Brain pericyte (primary cell): ENCODE data around the gene EID3.

Experiments used
- DNase-seq: peaks from one replicate; pipeline ENCODE4 v3.0.0-alpha.2; 2012; ENCODE audit warnings: low read depth, low spot score

EID3 gene

DNA sequence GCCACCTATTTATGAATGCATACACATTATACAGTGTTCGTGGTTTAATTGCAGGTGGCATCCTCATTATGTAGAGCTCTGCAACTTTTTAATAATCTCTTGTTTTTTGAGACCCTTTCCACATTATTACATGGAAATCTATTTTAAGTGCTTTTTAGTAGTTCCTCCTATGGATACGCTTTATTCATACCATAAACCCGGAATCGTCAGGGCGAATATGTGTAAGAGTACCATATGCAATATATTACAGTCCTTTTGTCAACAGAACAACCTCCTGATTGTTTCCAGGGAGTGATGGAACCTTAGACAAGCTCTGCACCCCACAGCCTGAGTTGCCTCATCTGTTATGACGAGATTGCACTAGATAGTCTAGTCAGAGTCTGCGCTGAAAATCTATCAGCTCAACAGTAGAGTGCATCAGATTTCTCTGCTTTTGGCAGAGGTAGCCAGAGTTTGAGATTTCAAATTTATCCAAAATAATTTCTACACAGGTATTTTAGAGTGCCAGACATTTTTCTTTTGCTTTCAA is 33.6 kb downstream of the EID3 start:
- DNase-seq, result no peak

DNA sequence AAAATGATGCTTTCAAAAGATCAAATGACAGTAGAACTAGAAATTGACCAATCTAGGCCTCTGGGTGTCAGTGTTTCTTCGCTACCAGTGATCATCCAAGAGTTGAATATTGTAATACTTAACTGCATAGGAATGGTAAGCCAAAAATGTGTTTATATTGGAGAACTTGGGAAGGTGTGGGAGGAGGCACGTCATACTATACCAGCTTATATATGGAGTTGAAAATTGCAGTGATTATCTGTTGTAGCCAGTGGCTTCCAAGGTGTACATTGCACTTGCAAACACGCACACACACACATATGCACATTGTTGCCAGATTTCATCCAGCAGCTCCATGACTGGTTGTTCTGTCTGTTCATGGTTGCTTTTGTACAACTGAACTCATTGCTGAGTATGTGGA is 36.1 kb downstream of the EID3 start:
- DNase-seq, result no peak

DNA sequence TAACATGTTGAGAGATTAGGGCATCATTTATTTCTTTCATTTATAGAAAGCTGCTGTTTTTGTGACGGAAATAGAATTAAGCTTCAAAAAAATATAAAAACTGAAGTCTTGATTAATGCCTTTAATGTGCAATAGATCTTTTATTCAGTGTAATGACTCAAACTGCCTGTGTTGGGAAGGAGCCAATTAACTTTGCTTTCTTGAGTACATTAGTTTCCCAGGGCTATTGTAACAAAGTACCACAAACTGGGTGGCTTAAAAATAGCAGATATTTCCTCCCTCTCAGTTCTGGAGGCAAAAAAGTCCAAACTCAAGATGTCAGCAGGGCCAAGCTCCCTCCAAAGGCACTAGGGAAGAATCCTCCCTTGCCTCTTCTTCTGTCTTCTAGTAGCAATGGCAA is 36.6 kb downstream of the EID3 start:
- DNase-seq, result no peak

DNA sequence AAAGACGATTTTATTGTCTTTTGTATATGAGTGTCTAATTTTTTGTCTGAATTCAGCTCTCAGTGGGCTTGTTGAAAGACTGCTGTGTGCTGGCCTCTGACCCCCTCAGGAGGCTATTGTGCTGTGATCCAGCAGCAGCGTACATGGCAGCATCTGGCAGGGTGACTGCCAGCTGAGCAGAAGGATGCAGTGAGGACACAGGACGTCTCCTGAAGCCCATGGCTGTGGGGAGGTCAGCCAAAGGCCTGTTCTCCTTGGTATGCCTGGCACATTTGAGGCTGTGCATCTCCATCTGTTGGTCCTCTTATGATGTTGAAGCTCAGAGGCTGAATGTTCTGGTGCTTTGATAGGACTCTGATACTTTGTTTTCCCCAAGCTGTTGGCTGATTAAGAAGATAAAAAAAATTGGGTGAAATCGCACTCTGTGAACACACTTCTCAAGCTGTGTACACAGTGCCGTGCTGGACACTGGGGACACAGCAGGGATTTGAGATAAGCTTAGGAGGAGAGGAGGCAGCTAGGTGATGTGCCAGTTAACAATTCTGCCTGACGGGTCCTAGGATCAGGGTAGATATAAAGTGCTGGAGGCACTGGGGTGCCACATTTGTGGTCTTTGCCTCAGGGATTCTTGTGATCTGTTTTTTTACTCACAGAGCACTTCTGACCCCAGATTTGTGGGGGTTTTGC is 37.5 kb downstream of the EID3 start:
- DNase-seq, result no peak

DNA sequence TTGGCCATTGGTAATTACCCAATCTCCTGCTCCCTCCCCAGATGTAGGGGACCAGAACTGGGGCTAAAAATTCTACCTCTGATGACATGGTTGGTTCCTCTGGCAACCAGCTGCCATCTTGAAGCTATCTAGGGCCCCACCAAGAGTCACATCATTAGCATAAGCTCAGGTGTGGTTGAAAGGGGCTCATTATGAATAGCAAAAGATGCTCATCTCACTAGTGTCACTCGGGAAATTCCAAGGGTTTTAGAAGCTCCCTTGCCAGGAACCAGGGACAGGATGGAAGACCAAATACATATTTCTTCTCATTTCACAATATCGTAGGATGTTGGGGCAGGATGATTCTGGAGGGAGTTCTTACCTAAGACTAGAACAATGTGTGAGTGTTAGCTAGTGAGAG is 38.6 kb downstream of the EID3 start:
- DNase-seq, result no peak

DNA sequence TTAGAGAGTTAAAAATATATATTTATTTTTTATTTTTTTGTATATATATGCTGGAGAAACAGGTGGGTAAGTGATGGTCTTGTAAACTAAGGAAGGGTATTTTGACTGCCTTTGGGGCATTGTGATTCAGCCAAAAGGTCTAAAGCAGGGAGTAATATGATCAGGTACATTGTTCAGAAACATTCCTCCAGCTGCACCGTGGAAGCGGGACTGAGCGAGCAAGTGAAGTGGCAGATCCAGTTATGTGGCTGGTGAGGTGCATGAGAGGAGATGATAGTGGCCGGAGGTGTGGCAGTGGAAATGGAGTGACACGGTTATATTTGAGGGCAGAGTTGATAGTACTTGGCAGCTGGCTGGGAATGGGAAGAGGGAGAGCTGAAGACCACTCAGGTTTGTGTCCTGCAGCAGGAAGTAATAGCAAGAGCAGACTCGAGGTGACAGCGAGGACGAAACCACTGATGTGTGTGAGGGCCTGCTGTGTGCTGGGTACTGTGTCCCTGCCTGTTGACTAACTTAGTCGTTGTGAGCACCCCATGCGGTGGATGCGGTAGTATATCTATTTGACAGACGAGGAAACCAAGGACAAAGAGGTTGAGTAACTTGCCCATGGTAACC is 39.2 kb downstream of the EID3 start:
- DNase-seq, result no peak

DNA sequence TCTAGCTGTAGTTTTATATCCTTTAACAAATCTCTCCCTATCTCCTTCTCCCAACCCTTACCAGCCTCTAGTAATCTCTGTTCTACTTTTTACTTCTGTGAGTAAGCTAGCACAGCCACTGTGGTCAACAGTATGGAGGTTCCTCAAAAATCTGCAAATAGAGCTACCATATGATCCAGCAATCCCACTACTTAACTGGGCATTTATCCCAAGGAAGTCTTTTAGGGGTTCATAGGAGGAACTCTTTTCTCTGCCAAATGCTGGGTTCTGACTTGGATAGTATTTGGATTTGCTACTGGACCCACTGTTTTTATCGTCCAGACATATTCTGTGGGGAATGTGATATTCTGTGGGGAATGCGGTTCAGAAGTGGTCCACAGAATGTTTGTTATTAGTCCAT is 41.1 kb downstream of the EID3 start:
- DNase-seq, result no peak

DNA sequence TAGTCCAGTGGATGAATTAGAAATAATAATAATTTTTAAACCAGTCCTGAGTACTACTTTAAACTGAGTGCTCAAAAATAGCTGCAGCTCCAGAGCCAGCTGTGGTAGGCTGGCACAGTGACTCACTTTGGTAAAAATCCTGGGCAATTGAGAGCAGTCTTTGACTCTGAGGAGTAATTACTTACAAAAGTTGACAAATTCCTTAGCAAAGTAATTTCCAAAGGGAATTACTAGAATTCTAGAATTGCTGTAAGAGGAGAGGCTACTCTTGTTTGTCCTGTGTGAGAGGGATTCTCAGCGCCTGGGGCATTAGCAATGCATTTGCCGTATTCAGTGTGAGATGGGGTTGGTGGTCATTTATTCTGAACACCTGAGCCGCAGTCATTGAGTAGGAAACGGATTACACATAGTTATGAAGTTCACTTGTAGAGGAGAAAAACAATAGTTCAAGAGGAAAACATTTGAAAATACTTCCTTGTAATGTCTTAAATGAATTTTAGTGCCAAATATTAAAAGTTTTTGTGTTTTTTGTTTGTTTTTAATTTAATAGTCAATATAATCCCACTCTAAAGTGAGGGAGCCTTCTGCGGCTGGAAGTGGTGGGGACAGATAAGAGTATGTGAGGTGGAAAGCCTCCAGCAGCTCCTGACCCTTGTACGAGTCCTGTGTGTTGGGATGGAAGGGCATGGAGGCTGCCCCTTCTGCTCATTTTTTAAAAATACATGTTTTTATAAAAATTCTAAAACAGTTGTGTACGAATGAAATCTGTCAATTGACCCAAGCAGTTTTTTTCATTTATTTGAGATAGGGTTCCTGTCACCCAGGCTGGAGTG is 41.9 kb downstream of the EID3 start:
- DNase-seq, result no peak

DNA sequence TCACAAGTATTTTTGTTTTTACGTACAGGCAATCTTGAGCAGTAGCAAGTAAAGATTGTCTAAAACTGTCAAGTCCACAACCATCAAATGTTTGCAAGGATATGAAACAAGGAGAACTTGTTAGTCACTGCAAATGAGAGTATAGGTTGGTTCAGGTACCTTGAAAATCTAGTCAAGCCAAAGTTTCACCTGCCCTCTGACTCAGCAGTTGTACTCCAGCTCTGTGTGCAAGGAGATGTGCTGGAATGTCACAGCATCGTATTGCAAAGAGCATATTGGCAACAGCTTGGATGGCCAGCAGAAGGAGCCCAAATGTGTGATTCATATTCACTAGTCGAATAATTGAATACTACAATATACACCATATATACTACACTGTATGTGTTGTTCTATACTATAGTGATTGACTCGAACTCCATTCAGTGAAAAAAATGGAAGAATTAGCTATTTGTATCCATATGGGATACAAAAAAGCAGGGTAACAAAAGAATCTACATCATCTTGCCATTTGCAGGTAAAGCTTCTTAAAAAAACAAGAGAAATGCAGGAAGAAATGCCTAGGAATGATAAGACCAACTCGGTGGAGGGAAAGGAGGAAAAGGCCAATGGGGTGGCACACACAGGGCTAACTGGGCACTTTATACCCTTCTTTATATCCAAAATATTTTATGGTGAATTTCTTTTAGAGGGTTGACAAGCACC is 44.0 kb downstream of the EID3 start:
- no peak for DNase-seq

DNA sequence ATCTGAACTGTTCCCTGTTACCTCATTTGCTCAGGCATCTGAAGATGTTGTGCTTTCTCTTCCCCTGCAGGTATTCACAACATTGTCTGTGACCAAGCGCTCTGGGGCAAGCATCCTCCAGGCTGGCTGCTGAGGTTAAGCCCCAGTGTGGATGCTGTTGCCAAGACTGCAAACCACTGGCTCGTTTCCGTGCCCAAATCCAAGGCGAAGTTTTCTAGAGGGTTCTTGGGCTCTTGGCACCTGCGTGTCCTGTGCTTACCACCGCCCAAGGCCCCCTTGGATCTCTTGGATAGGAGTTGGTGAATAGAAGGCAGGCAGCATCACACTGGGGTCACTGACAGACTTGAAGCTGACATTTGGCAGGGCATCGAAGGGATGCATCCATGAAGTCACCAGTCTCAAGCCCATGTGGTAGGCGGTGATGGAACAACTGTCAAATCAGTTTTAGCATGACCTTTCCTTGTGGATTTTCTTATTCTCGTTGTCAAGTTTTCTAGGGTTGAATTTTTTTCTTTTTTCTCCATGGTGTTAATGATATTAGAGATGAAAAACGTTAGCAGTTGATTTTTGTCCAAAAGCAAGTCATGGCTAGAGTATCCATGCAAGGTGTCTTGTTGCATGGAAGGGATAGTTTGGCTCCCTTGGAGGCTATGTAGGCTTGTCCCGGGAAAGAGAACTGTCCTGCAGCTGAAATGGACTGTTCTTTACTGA is 44.9 kb downstream of the EID3 start:
- DNase-seq, result no peak

DNA sequence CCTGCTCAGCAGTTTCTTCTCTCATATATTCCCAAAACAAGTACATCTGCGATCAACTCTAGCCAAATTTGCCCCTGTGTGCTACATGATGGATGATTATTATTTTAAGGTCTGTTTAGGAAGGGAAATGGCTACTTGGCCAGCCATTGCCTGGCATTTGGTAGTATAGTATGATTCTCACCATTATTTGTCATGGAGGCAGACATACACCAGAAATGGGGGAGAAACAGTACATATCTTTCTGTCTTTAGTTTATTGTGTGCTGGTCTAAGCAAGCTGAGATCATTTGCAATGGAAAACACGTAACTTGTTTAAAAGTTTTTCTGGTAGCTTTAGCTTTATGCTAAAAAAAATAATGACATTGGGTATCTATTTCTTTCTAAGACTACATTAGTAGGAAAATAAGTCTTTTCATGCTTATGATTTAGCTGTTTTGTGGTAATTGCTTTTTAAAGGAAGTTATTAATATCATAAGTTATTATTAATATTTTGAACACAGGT is 45.5 kb downstream of the EID3 start:
- no peak for DNase-seq

DNA sequence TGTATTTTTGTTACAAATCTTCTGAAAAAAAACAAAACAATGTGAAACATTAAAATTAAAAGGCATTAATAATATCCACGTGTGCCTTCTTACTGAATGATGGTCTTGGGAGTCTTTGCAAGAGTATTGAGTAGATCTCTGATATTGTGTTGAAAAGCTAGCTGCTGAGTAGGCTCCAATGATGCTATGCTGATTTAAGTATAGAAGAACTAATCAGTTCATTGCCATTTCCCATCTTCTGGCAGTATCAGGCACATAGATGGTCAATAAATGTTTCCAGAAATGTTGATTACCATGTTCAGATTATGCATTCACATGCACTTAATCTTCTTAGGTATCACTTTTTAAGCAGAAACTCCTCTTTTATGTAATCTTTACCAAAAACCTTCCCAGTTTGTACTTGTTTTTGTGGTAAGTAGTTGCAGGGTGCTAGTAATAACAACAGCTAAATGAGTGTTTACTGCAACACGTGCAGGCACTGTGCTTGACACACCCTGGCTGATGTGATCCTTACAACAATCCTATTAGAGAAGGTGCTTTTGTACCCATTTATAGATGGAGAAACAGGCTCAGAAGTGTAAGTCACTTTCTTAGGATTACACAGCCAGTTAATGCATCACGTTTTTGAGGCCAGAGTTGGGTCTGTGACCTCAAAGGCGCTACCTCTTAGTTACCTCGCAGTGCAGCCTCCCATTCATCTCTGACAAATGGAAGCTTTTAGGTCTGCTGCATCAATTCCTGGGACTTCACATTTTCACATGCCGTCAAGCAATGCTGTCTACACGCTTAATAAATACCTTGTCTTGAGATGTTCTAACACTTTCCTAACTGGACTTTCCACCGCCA is 46.9 kb downstream of the EID3 start:
- DNase-seq, result no peak

DNA sequence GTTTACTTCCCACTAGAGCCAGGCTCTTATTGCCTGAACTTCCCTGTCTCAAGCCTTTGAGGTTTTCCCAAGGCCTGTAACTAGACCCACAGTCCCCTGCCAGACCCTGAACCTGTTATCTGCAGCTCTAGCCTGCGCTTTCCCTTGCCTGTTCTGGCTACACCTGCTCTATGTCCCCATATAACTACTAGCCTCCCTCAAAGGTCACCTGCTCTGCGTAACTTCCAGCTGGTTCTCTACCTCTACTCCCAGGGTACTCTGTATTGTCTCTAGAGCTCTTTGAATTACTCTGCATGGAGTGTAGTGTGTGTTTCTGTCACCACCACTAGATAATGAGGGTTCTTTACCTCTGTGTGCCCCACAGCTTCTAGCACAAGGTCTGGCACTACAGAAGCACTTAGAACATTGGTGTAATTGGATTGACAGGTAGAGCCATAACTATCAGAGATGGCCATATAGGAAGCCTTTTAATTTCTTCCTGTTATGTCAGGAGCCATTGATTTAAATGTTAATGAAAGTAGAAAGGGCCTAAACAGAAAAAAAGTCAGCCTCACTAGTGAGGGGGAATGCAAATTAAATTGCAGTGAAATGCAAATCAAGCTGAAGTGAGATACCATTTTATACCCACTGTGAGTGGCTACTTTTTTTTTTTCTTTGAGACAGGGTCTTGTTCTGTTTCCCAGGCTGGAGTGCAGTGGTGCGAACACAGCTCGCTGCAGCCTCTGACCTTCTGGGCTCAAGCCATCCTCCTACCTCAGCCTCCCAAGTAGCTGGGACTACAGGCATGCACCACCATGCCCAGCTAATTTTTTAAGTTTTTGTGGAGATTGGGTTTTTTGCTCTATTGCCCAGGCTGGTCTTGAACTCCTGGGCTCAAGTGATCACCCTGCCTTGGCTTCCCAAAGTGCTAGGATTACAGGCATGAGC is 47.8 kb downstream of the EID3 start:
- no peak for DNase-seq

DNA sequence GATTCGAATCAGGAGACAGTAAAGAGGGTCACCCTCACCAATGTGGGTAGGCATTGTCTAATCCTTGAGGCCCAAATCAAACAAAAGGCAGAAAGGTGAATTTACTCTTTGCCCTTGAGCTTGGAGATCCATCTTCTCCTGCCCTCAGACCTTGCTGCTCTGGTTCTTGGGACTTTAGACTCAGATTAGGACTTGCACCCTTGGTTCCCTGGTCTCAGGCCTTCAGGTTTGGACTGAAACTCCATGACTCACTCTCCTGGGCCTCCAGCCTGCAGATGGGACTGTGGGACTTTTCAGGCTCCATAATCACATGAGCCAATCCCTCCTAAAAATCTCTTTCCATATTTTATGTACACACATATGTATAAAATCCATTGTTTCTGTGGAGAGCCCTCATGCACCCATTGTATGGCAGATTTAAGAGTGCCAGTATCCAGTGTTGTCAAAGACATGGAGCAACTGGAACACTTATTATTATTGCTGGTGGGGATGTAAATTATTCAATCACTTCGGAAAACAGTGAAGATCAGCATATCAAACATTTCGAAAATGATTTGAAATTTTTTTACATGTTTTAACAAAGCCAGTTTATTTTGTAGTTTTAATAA is 48.7 kb downstream of the EID3 start:
- DNase-seq, result no peak

DNA sequence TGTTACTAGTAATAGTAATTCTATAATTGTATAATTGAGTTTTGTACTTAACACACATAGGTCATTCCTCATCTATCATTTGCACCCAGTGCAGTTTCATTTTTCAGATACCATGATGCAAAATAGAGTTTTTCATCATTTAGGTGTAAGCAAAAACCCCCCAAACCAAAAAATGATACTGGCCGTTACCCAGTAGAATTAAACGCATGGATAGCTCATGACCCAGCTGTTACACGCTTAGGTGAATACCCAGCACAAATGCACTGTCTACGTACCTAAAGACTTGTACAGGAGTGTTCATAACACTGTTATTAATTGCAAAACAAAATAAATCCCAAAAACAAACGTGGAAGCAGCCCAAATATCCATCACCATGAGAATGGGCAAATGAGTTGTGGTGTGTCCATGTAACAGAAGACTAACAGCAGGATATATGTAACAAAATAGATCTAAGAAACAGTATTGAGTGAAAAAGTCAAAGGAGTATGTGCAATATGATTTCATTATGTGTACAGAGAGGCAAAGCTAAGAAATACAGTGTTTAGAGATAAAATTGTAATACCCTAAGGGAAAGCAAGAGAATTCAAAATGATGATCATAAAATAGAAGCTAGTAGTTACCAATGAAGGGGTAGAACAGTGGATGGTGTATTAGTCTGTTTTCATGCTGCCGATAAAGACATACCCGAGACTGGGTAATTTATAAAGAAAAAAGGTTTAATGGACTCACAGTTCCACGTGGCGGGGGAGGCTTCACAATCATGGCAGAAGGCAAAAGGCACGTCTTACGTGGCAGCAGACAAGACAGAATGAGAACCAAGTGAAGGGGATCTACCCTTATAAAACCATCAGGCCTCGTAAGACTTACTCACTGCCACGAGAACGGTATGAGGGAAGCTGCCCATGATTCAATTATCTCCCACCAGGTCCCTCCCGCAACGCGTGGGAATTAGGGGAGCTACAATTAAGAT is 49.8 kb downstream of the EID3 start:
- no peak for DNase-seq

DNA sequence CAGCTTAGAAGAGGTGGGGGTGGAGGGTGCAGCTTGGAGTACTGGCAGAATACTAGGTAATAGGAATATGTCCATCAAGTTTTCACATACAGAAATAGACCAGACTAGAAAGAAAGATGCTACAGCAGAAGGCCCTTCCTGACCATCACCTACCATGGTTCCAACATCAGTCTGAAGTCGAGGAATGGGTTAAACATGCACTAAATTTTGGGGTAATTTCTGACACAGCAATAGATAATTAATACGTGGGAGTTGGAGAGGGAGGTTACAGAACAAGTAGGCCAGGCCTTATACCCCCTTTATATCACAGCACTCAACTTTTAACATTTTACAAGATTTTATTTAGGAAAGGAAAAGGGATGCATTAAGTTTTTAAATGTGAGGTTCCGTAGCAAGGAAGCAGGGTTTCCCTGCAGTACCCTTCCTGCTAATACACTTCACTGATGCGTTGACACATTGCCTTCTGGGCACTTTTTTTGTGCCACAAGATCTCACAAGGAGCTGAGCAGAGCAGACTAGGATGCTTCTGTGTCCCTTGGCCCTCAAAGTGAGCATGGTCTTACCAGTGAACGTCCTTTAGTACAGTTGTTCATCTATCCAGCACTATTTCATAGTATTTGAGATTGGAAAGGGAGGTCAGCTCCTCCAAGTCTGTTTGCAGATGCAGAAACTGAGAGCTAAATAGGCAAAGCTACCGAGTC is 50.8 kb downstream of the EID3 start:
- DNase-seq, result no peak
